Measurements from ENCODE around the gene ZFP28.

The ZFP28 gene

GRCh38 chr19:56508290-56508778 is 30.4 kb upstream of the ZFP28 start (continued):
- TF ChIP-seq, protein P1, sequence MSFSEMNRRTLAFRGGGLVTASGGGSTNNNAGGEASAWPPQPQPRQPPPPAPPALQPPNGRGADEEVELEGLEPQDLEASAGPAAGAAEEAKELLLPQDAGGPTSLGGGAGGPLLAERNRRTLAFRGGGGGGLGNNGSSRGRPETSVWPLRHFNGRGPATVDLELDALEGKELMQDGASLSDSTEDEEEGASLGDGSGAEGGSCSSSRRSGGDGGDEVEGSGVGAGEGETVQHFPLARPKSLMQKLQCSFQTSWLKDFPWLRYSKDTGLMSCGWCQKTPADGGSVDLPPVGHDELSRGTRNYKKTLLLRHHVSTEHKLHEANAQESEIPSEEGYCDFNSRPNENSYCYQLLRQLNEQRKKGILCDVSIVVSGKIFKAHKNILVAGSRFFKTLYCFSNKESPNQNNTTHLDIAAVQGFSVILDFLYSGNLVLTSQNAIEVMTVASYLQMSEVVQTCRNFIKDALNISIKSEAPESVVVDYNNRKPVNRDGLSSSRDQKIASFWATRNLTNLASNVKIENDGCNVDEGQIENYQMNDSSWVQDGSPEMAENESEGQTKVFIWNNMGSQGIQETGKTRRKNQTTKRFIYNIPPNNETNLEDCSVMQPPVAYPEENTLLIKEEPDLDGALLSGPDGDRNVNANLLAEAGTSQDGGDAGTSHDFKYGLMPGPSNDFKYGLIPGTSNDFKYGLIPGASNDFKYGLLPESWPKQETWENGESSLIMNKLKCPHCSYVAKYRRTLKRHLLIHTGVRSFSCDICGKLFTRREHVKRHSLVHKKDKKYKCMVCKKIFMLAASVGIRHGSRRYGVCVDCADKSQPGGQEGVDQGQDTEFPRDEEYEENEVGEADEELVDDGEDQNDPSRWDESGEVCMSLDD (tag by site-specific recombination; IDR thresholded peaks at IDR 0.05): peak; percentile 52; the same call in 1 of the 2 replicates
- TF ChIP-seq, protein P2, sequence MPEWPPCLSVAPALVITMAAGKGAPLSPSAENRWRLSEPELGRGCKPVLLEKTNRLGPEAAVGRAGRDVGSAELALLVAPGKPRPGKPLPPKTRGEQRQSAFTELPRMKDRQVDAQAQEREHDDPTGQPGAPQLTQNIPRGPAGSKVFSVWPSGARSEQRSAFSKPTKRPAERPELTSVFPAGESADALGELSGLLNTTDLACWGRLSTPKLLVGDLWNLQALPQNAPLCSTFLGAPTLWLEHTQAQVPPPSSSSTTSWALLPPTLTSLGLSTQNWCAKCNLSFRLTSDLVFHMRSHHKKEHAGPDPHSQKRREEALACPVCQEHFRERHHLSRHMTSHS (tag by site-specific recombination; IDR thresholded peaks at IDR 0.05): no peak
- TF ChIP-seq ZNF10 (tag by site-specific recombination; IDR thresholded peaks at IDR 0.05) (no peak), ZNF514 (tag by site-specific recombination; IDR thresholded peaks at IDR 0.05) (no peak), ZXDB (tag by site-specific recombination; IDR thresholded peaks at IDR 0.05) (no peak), ZSCAN16 (tag by site-specific recombination; IDR thresholded peaks at IDR 0.05) (no peak), ZNF391 (tag by site-specific recombination; IDR thresholded peaks at IDR 0.05; ENCODE audit: borderline replicate concordance, low read depth) (no peak), ZFP37 (tag by site-specific recombination; IDR thresholded peaks at IDR 0.05) (no peak), KLF9 (tag by site-specific recombination; IDR thresholded peaks at IDR 0.05; ENCODE audit: low read depth) (peak; percentile 35; the same call in 1 of the 2 replicates), SCRT2 (tag by site-specific recombination; IDR thresholded peaks at IDR 0.05) (no peak), ZNF624 (tag by site-specific recombination; IDR thresholded peaks at IDR 0.05) (no peak), ZNF202 (tag by site-specific recombination; IDR thresholded peaks at IDR 0.05; ENCODE audit: borderline replicate concordance) (no peak), ZNF768 (tag by site-specific recombination; IDR thresholded peaks at IDR 0.05) (no peak), ZNF426 (tag by site-specific recombination; IDR thresholded peaks at IDR 0.05) (no peak), EGR2 (tag by site-specific recombination; IDR thresholded peaks at IDR 0.05; ENCODE audit: low read depth) (no peak; the same call in 1 of the 2 replicates), ZNF670 (tag by site-specific recombination; IDR thresholded peaks at IDR 0.05; ENCODE audit: low read depth) (no peak), ZNF223 (tag by site-specific recombination; IDR thresholded peaks at IDR 0.05) (no peak), ZNF777 (tag by site-specific recombination; IDR thresholded peaks at IDR 0.05; ENCODE audit: borderline replicate concordance) (peak; percentile 82)
- TF ChIP-seq, protein P3, sequence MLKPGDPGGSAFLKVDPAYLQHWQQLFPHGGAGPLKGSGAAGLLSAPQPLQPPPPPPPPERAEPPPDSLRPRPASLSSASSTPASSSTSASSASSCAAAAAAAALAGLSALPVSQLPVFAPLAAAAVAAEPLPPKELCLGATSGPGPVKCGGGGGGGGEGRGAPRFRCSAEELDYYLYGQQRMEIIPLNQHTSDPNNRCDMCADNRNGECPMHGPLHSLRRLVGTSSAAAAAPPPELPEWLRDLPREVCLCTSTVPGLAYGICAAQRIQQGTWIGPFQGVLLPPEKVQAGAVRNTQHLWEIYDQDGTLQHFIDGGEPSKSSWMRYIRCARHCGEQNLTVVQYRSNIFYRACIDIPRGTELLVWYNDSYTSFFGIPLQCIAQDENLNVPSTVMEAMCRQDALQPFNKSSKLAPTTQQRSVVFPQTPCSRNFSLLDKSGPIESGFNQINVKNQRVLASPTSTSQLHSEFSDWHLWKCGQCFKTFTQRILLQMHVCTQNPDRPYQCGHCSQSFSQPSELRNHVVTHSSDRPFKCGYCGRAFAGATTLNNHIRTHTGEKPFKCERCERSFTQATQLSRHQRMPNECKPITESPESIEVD (tag by site-specific recombination; IDR thresholded peaks at IDR 0.05): no peak
- TF ChIP-seq, protein P4, sequence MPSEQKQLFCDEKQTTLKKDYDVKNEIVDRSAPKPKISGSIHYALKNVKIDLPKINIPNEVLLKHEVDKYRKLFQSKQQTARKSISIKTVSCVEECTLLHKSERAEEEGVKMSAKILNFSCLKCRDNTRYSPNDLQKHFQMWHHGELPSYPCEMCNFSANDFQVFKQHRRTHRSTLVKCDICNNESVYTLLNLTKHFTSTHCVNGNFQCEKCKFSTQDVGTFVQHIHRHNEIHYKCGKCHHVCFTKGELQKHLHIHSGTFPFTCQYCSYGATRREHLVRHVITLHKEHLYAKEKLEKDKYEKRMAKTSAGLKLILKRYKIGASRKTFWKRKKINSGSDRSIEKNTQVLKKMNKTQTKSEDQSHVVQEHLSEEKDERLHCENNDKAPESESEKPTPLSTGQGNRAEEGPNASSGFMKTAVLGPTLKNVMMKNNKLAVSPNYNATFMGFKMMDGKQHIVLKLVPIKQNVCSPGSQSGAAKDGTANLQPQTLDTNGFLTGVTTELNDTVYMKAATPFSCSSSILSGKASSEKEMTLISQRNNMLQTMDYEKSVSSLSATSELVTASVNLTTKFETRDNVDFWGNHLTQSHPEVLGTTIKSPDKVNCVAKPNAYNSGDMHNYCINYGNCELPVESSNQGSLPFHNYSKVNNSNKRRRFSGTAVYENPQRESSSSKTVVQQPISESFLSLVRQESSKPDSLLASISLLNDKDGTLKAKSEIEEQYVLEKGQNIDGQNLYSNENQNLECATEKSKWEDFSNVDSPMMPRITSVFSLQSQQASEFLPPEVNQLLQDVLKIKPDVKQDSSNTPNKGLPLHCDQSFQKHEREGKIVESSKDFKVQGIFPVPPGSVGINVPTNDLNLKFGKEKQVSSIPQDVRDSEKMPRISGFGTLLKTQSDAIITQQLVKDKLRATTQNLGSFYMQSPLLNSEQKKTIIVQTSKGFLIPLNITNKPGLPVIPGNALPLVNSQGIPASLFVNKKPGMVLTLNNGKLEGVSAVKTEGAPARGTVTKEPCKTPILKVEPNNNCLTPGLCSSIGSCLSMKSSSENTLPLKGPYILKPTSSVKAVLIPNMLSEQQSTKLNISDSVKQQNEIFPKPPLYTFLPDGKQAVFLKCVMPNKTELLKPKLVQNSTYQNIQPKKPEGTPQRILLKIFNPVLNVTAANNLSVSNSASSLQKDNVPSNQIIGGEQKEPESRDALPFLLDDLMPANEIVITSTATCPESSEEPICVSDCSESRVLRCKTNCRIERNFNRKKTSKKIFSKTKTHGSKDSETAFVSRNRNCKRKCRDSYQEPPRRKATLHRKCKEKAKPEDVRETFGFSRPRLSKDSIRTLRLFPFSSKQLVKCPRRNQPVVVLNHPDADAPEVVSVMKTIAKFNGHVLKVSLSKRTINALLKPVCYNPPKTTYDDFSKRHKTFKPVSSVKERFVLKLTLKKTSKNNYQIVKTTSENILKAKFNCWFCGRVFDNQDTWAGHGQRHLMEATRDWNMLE (tag by site-specific recombination; conservative IDR thresholded peaks at IDR 0.05; ENCODE audit: low read depth): no peak
- TF ChIP-seq, protein P5, sequence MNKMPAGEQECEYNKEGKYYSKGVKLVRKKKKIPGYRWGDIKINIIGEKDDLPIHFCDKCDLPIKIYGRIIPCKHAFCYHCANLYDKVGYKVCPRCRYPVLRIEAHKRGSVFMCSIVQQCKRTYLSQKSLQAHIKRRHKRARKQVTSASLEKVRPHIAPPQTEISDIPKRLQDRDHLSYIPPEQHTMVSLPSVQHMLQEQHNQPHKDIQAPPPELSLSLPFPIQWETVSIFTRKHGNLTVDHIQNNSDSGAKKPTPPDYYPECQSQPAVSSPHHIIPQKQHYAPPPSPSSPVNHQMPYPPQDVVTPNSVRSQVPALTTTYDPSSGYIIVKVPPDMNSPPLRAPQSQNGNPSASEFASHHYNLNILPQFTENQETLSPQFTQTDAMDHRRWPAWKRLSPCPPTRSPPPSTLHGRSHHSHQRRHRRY (tag by site-specific recombination; IDR thresholded peaks at IDR 0.05): no peak
- TF ChIP-seq, protein P6, sequence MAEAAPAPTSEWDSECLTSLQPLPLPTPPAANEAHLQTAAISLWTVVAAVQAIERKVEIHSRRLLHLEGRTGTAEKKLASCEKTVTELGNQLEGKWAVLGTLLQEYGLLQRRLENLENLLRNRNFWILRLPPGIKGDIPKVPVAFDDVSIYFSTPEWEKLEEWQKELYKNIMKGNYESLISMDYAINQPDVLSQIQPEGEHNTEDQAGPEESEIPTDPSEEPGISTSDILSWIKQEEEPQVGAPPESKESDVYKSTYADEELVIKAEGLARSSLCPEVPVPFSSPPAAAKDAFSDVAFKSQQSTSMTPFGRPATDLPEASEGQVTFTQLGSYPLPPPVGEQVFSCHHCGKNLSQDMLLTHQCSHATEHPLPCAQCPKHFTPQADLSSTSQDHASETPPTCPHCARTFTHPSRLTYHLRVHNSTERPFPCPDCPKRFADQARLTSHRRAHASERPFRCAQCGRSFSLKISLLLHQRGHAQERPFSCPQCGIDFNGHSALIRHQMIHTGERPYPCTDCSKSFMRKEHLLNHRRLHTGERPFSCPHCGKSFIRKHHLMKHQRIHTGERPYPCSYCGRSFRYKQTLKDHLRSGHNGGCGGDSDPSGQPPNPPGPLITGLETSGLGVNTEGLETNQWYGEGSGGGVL (tag by site-specific recombination; IDR thresholded peaks at IDR 0.05): no peak
- TF ChIP-seq, protein P7, sequence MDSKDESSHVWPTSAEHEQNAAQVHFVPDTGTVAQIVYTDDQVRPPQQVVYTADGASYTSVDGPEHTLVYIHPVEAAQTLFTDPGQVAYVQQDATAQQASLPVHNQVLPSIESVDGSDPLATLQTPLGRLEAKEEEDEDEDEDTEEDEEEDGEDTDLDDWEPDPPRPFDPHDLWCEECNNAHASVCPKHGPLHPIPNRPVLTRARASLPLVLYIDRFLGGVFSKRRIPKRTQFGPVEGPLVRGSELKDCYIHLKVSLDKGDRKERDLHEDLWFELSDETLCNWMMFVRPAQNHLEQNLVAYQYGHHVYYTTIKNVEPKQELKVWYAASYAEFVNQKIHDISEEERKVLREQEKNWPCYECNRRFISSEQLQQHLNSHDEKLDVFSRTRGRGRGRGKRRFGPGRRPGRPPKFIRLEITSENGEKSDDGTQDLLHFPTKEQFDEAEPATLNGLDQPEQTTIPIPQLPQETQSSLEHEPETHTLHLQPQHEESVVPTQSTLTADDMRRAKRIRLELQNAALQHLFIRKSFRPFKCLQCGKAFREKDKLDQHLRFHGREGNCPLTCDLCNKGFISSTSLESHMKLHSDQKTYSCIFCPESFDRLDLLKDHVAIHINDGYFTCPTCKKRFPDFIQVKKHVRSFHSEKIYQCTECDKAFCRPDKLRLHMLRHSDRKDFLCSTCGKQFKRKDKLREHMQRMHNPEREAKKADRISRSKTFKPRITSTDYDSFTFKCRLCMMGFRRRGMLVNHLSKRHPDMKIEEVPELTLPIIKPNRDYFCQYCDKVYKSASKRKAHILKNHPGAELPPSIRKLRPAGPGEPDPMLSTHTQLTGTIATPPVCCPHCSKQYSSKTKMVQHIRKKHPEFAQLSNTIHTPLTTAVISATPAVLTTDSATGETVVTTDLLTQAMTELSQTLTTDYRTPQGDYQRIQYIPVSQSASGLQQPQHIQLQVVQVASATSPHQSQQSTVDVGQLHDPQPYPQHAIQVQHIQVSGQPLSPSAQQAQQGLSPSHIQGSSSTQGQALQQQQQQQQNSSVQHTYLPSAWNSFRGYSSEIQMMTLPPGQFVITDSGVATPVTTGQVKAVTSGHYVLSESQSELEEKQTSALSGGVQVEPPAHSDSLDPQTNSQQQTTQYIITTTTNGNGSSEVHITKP (tag by site-specific recombination; IDR thresholded peaks at IDR 0.05): no peak

Measured in HEK293 (cell line).